Vagina (tissue), 2 donors: Measurements from ENCODE around the gene PRELID3B.

Experiments
- POLR2A ChIP-seq, 2 donors: fragments of 450-650 bp; IDR thresholded peaks; one replicate each; pipeline ENCODE4 v1.6.1; 2017; ENCODE audit warnings: antibody characterized with exemption in 2 of 2, mild to moderate bottlenecking in 2 of 2, moderate library complexity in 2 of 2
- POLR2AphosphoS5 ChIP-seq, 2 donors: sonication (generic); formaldehyde crosslinking; IDR thresholded peaks; one replicate each; pipeline ENCODE4 v1.9.0; 2017; ENCODE audit warnings: antibody characterized with exemption in 2 of 2, mild to moderate bottlenecking in 2 of 2, low read depth in 1 of 2; ENCODE audit not compliant: insufficient read depth in 1 of 2
- TF ChIP-seq, protein P1 (sequence below), 3 experiments: fragments of 450-650 bp in 2 of 3; fragments of 200-600 bp in 1 of 3; sonication (generic) in 1 of 3; IDR thresholded peaks; one replicate each; pipeline ENCODE4 v1.5.1; 2017 to 2019; ENCODE audit warnings: antibody characterized with exemption in 3 of 3, mild to moderate bottlenecking in 2 of 3, moderate library complexity in 2 of 3

GRCh38 chr20:58986968-58987517 lies 55.5 kb downstream of the PRELID3B start:
- TF ChIP-seq, protein P1, sequence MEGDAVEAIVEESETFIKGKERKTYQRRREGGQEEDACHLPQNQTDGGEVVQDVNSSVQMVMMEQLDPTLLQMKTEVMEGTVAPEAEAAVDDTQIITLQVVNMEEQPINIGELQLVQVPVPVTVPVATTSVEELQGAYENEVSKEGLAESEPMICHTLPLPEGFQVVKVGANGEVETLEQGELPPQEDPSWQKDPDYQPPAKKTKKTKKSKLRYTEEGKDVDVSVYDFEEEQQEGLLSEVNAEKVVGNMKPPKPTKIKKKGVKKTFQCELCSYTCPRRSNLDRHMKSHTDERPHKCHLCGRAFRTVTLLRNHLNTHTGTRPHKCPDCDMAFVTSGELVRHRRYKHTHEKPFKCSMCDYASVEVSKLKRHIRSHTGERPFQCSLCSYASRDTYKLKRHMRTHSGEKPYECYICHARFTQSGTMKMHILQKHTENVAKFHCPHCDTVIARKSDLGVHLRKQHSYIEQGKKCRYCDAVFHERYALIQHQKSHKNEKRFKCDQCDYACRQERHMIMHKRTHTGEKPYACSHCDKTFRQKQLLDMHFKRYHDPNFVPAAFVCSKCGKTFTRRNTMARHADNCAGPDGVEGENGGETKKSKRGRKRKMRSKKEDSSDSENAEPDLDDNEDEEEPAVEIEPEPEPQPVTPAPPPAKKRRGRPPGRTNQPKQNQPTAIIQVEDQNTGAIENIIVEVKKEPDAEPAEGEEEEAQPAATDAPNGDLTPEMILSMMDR (IDR thresholded peaks at IDR 0.05): no peak
- TF ChIP-seq POLR2AphosphoS5 (IDR thresholded peaks at IDR 0.05; ENCODE audit: insufficient read depth in 1 of 2, low read depth in 1 of 2) (no peak), POLR2A (IDR thresholded peaks at IDR 0.05) (no peak)
